Urinary bladder (tissue), 4 donors: Measurements from ENCODE around the gene PANX2. TPM values are rescaled to one million over a fixed set of nuclear protein-coding genes. Genes with fewer than 3 reads are reported as not detected.
"Not testable (repeated sequence)": the region's sequence is repeated elsewhere in the genome, so short reads cannot be mapped to it uniquely, and the experiment has no call there.

Experiments
- DNase-seq: peaks from one replicate; pipeline ENCODE4 v3.0.0-alpha.2; 2015; ENCODE audit errors: extremely low spot score
- H3K27ac ChIP-seq: one replicate; pipeline ENCODE4 v1.5.1; 2013; ENCODE audit warnings: low read depth, mild to moderate bottlenecking, moderate library complexity
- H3K36me3 ChIP-seq: one replicate; pipeline ENCODE4 v1.6.1; 2013; ENCODE audit warnings: mild to moderate bottlenecking, moderate library complexity; ENCODE audit not compliant: insufficient read depth
- H3K4me1 ChIP-seq: one replicate; pipeline ENCODE4 v1.6.1; 2013; ENCODE audit warnings: mild to moderate bottlenecking, moderate library complexity; ENCODE audit not compliant: insufficient read depth
- H3K4me3 ChIP-seq: one replicate; pipeline ENCODE4 v1.5.1; 2013; ENCODE audit warnings: low read depth, low read length
- WGBS: extraction: QIAGEN DNeasy Blood & Tissue Kit; methylation state at CpG from one replicate; pipeline ENCODE4 v1.1.7; 2013; 5-methylcytosine and 5-hydroxymethylcytosine counted together
- polyA plus RNA-seq: library from polyadenylated mRNA; stranded (reverse); fragments of 200-250 nt; gene quantifications from one replicate; pipeline ENCODE4 v1.2.3, GENCODE V29; 2013
- total RNA-seq: library from RNA; depleted of rRNA; stranded (reverse); fragments of >200 nt; gene quantifications from one replicate; pipeline ENCODE4 v1.2.3, GENCODE V29; 2014
- donor health status: healthy with polysubstance abuse.
- donor health status: healthy.

Gene PANX2
- total RNA-seq, result 0.63 TPM
- 2.3 TPM for polyA plus RNA-seq

GRCh38 chr22:50170453-50171318 lies at the start of gene PANX2:
Gene PANX2 (plus strand): TSS chr22:50170731. CDS start chr22:50170731, 0 bp downstream.
- H3K4me3 ChIP-seq, result peak within 1 kb of the TSS; percentile 65
- WGBS, result 9% methylated on average over 96 of the region's 105 CpGs

GRCh38 chr22:50121202-50121740 lies 49.3 kb upstream of the PANX2 start:
- Histone ChIP-seq H3K27ac (no peak overlapping the region), H3K4me3 (no peak overlapping the region), H3K4me1 (no peaks in the 10 kb centered on the region), H3K36me3 (no peaks in the 10 kb centered on the region)
- WGBS, result 83% methylated on average over 11 of the region's 11 CpGs
- no peak for DNase-seq

More at GRCh38 chr22:50170453-50171318, at the start of gene PANX2:
- Histone ChIP-seq H3K27ac (no peak within 1 kb of the TSS), H3K36me3 (no peaks in the 10 kb centered on the region), H3K4me1 (no peaks in the 10 kb centered on the region)
- no peak for DNase-seq

DNA sequence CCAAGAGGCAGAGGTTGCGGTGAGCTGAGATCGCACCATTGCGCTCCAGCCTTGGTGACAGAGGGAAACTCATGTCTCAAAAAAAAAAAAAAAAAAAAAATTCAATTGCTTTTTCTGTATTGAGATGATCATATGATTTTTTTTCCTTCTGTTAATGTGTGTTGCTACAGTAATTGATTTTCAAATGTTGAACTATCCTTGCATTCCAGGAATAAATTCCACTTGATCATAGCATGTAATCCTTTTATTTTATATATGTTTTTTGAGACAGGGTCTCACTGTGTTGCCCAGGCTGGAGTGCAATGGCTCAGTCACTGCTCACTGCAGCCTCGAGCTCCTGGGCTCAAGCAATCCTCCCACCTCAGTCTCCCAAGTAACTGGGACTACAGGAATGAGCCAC lies 47.4 kb upstream of the PANX2 start:
- DNase-seq, result no peak
- WGBS, result 81% methylated on average over 4 of the region's 4 CpGs
- Histone ChIP-seq H3K4me1 (no peaks in the 10 kb centered on the region), H3K36me3 (no peaks in the 10 kb centered on the region), H3K27ac (no peak overlapping the region), H3K4me3 (no peak overlapping the region)

GRCh38 chr22:50125029-50125428 lies 45.5 kb upstream of the PANX2 start:
- Histone ChIP-seq H3K36me3 (no peaks in the 10 kb centered on the region), H3K4me1 (no peaks in the 10 kb centered on the region), H3K4me3 (no peak overlapping the region), H3K27ac (no peak overlapping the region)
- WGBS, result 77% methylated on average over 9 of the region's 9 CpGs
- no peak for DNase-seq

DNA sequence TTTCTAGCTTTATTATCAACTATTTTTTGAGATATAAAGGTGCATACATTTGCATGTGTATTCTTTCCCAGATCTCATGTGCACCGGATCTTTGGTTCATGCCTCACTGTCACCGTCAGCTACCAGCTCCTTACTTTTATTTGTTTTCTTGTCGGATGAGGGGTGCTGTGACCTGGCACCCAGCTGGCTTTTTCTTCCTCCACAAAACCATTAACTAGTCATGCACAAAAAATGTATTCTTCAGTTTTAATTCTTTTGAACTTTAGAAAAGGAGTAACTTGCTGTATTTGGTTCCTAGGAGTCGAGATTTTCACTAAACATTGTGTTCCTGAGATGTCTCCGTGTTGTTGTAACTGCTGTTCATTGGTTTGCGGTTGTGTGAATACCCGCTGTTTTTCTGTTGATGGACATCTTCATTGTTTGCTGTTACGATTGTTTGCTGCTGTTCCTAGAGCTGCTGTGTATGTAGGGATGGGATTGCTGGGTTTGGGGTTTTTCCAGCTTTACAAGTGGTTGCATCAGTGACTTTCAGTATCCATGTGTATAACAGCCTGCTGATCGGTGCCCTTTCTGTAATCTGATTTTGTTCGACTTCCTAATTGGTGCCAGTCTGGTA lies 41.3 kb upstream of the PANX2 start:
- DNase-seq, result no peak
- Histone ChIP-seq H3K36me3 (no peaks in the 10 kb centered on the region), H3K4me1 (no peaks in the 10 kb centered on the region), H3K27ac (no peak overlapping the region), H3K4me3 (no peak overlapping the region)
- 83% methylated on average over 10 of the region's 10 CpGs for WGBS

- WGBS, result 79% methylated on average over 4 of the region's 4 CpGs
- H3K4me3 ChIP-seq, result no peak overlapping the region
- no peak for DNase-seq
- H3K27ac ChIP-seq, result no peak overlapping the region
- H3K36me3 ChIP-seq, result no peaks in the 10 kb centered on the region
- no peaks in the 10 kb centered on the region for H3K4me1 ChIP-seq
Observed at GRCh38 chr22:50131894-50132293, 38.6 kb upstream of the PANX2 start.

- H3K27ac ChIP-seq, result no peak overlapping the region
- H3K36me3 ChIP-seq, result no peaks in the 10 kb centered on the region
- no peaks in the 10 kb centered on the region for H3K4me1 ChIP-seq
- no peak for DNase-seq
- no peak overlapping the region for H3K4me3 ChIP-seq
- WGBS, result 82% methylated on average over 10 of the region's 10 CpGs
Observed at GRCh38 chr22:50134481-50134880, 36.0 kb upstream of the PANX2 start.

GRCh38 chr22:50136581-50137015 lies 33.9 kb upstream of the PANX2 start:
- 73% methylated on average over 5 of the region's 5 CpGs for WGBS
- Histone ChIP-seq H3K36me3 (no peaks in the 10 kb centered on the region), H3K4me3 (no peak overlapping the region), H3K27ac (no peak overlapping the region), H3K4me1 (no peaks in the 10 kb centered on the region)
- DNase-seq, result no peak

- H3K4me3 ChIP-seq, H3K36me3 ChIP-seq, H3K27ac ChIP-seq, DNase-seq, H3K4me1 ChIP-seq: not testable (repeated sequence)
- 98% methylated on average over 9 of the region's 9 CpGs for WGBS
Observed at GRCh38 chr22:50137277-50137676, 33.3 kb upstream of the PANX2 start.

GRCh38 chr22:50138041-50138440 lies 32.5 kb upstream of the PANX2 start:
- no peak overlapping the region for H3K4me3 ChIP-seq
- 97% methylated on average over 4 of the region's 4 CpGs for WGBS
- no peak for DNase-seq
- no peaks in the 10 kb centered on the region for H3K36me3 ChIP-seq
- no peak overlapping the region for H3K27ac ChIP-seq
- no peaks in the 10 kb centered on the region for H3K4me1 ChIP-seq

DNA sequence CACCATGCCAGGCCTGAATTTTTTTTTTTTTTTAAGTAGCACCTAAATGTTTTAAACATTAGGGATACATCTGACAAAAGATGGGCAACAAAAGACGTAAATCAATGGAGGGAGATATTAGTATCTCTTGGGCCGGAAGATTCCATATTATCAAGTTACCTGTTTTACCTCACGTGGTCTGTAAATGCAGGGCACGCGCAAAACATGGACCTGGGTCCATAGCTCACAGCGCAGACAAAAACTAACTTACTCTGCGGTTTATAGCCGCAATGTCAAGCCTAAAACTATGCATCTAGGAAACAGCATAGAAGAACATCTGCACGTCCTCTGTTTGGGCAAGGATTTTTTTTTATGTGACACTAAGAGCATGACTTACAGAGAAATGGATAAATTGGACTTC lies 31.5 kb upstream of the PANX2 start:
- DNase-seq, result no peak
- H3K27ac ChIP-seq, result no peak overlapping the region
- WGBS, result 85% methylated on average over 9 of the region's 9 CpGs
- H3K4me1 ChIP-seq, result no peaks in the 10 kb centered on the region
- no peaks in the 10 kb centered on the region for H3K36me3 ChIP-seq
- no peak overlapping the region for H3K4me3 ChIP-seq

DNA sequence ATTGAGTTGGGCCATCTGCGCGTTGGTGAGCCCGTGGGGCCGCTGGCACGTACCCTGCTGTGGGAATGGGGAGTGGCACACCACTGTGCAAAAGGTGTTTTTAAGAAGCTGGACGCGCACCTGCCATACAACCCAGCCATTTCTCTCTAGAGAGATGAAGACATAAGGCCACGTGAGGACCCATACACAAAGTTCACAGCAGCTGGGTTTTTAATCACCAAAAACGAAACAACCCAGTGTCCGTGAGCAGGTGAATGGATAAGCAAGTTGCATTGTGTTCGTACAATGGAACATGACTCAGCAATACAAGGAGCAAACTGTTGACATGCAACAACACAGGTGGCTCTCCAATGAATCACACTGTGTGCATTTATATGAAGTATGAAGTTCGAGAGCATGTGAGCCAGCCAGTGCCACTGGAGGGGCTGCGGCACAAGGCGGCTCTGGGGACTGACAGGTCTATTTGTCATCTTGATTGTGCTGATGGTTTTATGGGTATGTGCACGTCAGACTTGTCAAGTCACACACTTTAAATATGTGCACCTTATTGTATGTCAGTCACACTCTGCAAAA lies 30.6 kb upstream of the PANX2 start:
- Histone ChIP-seq H3K27ac (no peak overlapping the region), H3K4me3 (no peak overlapping the region), H3K4me1 (no peaks in the 10 kb centered on the region), H3K36me3 (no peaks in the 10 kb centered on the region)
- DNase-seq, result no peak
- WGBS, result 81% methylated on average over 15 of the region's 15 CpGs

GRCh38 chr22:50140615-50141014 lies 29.9 kb upstream of the PANX2 start:
- no peak overlapping the region for H3K4me3 ChIP-seq
- H3K36me3 ChIP-seq, result no peaks in the 10 kb centered on the region
- no peak overlapping the region for H3K27ac ChIP-seq
- no peak for DNase-seq
- H3K4me1 ChIP-seq, result no peaks in the 10 kb centered on the region
- WGBS, result 68% methylated on average over 3 of the region's 3 CpGs

- H3K36me3 ChIP-seq, result no peaks in the 10 kb centered on the region
- no peaks in the 10 kb centered on the region for H3K4me1 ChIP-seq
- WGBS, result 70% methylated on average over 6 of the region's 6 CpGs
- H3K27ac ChIP-seq, result no peak overlapping the region
- no peak for DNase-seq
- H3K4me3 ChIP-seq, result no peak overlapping the region
Observed at GRCh38 chr22:50141462-50141861, 29.1 kb upstream of the PANX2 start.
